ENCODE data around the gene USO1.
"Not testable (repeated sequence)": the region's sequence is repeated elsewhere in the genome, so short reads cannot be mapped to it uniquely, and the experiment has no call there.

The USO1 gene

GRCh38 chr4:75714011-75714410, 10.4 kb upstream of the USO1 start:
- no peak for DNase-seq (ENCODE audit: low read depth)

GRCh38 chr4:75714704-75715103, 9.7 kb upstream of the USO1 start:
- DNase-seq (ENCODE audit: low read depth) = no peak

GRCh38 chr4:75715105-75715799, 9.1 kb upstream of the USO1 start:
- DNase-seq (ENCODE audit: low read depth) = no peak

- not testable (repeated sequence) for DNase-seq (ENCODE audit: low read depth)
Observed at GRCh38 chr4:75716054-75716453, 8.3 kb upstream of the USO1 start.

GRCh38 chr4:75717408-75717807, 7.0 kb upstream of the USO1 start:
- no peak for DNase-seq (ENCODE audit: low read depth)

- DNase-seq (ENCODE audit: low read depth) = no peak
Observed at GRCh38 chr4:75718529-75718928, 5.8 kb upstream of the USO1 start.

- DNase-seq (ENCODE audit: low read depth) = no peak
Observed at GRCh38 chr4:75722417-75722816, 2.0 kb upstream of the USO1 start.

- no peak for DNase-seq (ENCODE audit: low read depth)
Observed at GRCh38 chr4:75723163-75724065, 963 bp upstream of the USO1 start.

GRCh38 chr4:75724867-75725724, 719 bp downstream of the USO1 start:
- peak; percentile 24 for DNase-seq (ENCODE audit: low read depth)

GRCh38 chr4:75725942-75726538, 1.7 kb downstream of the USO1 start:
- not testable (repeated sequence) for DNase-seq (ENCODE audit: low read depth)

- no peak for DNase-seq (ENCODE audit: low read depth)
Observed at GRCh38 chr4:75726577-75726976, 2.2 kb downstream of the USO1 start.

- DNase-seq (ENCODE audit: low read depth) = no peak
Observed at GRCh38 chr4:75727073-75727472, 2.7 kb downstream of the USO1 start.

GRCh38 chr4:75729836-75730235, 5.5 kb downstream of the USO1 start:
- no peak for DNase-seq (ENCODE audit: low read depth)

- DNase-seq (ENCODE audit: low read depth) = no peak
Observed at GRCh38 chr4:75733369-75733768, 9.0 kb downstream of the USO1 start.

GRCh38 chr4:75735525-75735924, 11.1 kb downstream of the USO1 start:
- no peak for DNase-seq (ENCODE audit: low read depth)

GRCh38 chr4:75736862-75737261, 12.5 kb downstream of the USO1 start:
- no peak for DNase-seq (ENCODE audit: low read depth)

- DNase-seq (ENCODE audit: low read depth) = no peak
Observed at GRCh38 chr4:75737398-75737797, 13.0 kb downstream of the USO1 start.

GRCh38 chr4:75741027-75741426, 16.6 kb downstream of the USO1 start:
- DNase-seq (ENCODE audit: low read depth) = no peak

- no peak for DNase-seq (ENCODE audit: low read depth)
Observed at GRCh38 chr4:75742451-75742850, 18.1 kb downstream of the USO1 start.

GRCh38 chr4:75745161-75745560, 20.8 kb downstream of the USO1 start:
- DNase-seq (ENCODE audit: low read depth) = no peak

GRCh38 chr4:75745721-75746199, 21.4 kb downstream of the USO1 start:
- no peak for DNase-seq (ENCODE audit: low read depth)

GRCh38 chr4:75752637-75753036, 28.3 kb downstream of the USO1 start:
- no peak for DNase-seq (ENCODE audit: low read depth)
